ENCODE data around the gene PTRHD1.

DNA sequence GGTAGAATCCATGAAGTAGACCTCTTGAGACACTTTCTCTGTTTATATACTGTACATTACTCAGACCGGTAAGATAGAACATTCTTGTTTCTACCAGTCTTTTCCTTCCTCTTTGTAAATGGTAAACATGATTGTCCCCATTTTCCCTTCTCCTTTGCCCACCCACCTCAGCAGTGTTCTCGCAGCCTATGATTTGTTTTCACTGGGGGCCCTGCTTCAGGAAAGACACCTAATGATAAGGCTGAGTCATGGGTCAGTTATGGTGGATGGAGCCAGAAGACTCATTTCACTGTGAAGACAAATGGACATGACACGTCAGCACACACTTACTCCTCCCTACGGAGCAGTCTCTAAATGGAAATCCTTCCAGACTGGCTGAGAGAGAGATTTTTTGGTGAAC is 23.7 kb upstream of the PTRHD1 start:
- TF ChIP-seq CTCF (conservative IDR thresholded peaks at IDR 0.05; ENCODE audit: low read depth, low read length) (no peak), EZH2 (IDR thresholded peaks at IDR 0.05; ENCODE audit: borderline replicate concordance, low read depth, low read length, poor library complexity, severe bottlenecking) (no peak)
